Neural cell (in vitro differentiated cells): ENCODE measurements around the gene KLHL35.

Experiments used
- RAD21 ChIP-seq: fragments of 450-650 bp; conservative IDR thresholded peaks from 2 replicates; pipeline ENCODE4 v1.6.1; 2014; ENCODE audit warnings: antibody characterized with exemption, mild to moderate bottlenecking, moderate library complexity
- SMC3 ChIP-seq: fragments of 450-650 bp; conservative IDR thresholded peaks from 2 replicates; pipeline ENCODE4 v1.6.1; 2014; ENCODE audit warnings: antibody characterized with exemption, mild to moderate bottlenecking, moderate library complexity; ENCODE audit not compliant: poor library complexity
- TF ChIP-seq, protein P1 (sequence below): fragments of 450-650 bp; IDR thresholded peaks from 2 replicates; pipeline ENCODE4 v1.5.1; 2014; ENCODE audit warnings: antibody characterized with exemption, mild to moderate bottlenecking, moderate library complexity; ENCODE audit not compliant: poor library complexity, severe bottlenecking

DNA sequence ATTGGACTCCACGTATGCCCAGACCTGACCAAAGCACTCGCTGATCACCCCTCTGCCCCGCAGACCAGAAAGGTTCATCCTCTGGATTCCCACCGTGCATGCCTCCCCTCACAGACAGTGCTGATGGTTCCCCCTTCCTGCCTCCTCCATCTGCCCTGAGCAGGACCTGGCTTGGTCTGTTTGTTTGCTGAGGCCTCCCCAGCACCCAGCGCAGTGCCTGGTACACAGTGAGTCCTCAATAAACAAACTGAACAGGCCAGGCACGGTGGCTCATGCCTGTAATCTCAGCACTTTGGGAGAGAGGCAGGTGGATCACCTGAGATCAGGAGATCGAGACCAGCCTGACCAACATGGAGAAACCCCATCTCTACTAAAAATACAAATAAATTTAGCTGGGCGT lies 57.4 kb downstream of the KLHL35 start:
- TF ChIP-seq, protein P1, sequence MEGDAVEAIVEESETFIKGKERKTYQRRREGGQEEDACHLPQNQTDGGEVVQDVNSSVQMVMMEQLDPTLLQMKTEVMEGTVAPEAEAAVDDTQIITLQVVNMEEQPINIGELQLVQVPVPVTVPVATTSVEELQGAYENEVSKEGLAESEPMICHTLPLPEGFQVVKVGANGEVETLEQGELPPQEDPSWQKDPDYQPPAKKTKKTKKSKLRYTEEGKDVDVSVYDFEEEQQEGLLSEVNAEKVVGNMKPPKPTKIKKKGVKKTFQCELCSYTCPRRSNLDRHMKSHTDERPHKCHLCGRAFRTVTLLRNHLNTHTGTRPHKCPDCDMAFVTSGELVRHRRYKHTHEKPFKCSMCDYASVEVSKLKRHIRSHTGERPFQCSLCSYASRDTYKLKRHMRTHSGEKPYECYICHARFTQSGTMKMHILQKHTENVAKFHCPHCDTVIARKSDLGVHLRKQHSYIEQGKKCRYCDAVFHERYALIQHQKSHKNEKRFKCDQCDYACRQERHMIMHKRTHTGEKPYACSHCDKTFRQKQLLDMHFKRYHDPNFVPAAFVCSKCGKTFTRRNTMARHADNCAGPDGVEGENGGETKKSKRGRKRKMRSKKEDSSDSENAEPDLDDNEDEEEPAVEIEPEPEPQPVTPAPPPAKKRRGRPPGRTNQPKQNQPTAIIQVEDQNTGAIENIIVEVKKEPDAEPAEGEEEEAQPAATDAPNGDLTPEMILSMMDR = no peak
- TF ChIP-seq SMC3 (no peak), RAD21 (no peak)
